IMR-90 (cell line): ENCODE results near the gene KIF6. TPM values are rescaled to one million over a fixed set of nuclear protein-coding genes. Genes with fewer than 3 reads are reported as not detected.

Source experiments
- ATAC-seq: fragments of 200-7000 bp; cut with Tn5 transposase; 2 replicates; pipeline ENCODE4 v1.9.1; 2020; ENCODE audit warnings: low read depth, mild to moderate bottlenecking, moderate library complexity
- BruUV-seq: library from RNA; stranded (reverse); fragments of 400-500 nt; replicated peaks from 2 replicates; lab custom pipeline; 2021; lab: Mats Ljungman, UMichigan
- CTCF ChIA-PET: fragments of 300-600 bp; formaldehyde crosslinking; extraction: SDS; loops from one replicate; lab custom pipeline; 2021; ENCODE audit warnings: antibody characterized with exemption; lab: Yijun Ruan, JAX
- POLR2A ChIA-PET: fragments of 300-600 bp; sonication (Branson Sonifier 250); formaldehyde crosslinking; loops from one replicate; lab custom pipeline; 2022; ENCODE audit warnings: antibody characterized with exemption; ENCODE audit not compliant: unreplicated experiment; lab: Charles Lee
- DNase-seq: peaks from one replicate; pipeline ENCODE4 v3.0.0; 2013
- H2AFZ ChIP-seq: replicated peaks from 2 replicates; pipeline ENCODE3; 2013; ENCODE audit warnings: low read length, mild to moderate bottlenecking; ENCODE audit not compliant: poor library complexity
- H2AK5ac ChIP-seq: 2 replicates; pipeline ENCODE4 v1.6.1; 2013; ENCODE audit warnings: low read depth, low read length, inconsistent platforms
- H2AK9ac ChIP-seq: replicated peaks from 2 replicates; pipeline ENCODE3; 2013; ENCODE audit warnings: mild to moderate bottlenecking, low read depth, low read length, moderate library complexity; ENCODE audit not compliant: poor library complexity
- H2BK120ac ChIP-seq: 2 replicates; pipeline ENCODE4 v1.6.1; 2013; ENCODE audit warnings: low read depth, low read length, inconsistent platforms
- H2BK15ac ChIP-seq: 3 replicates; pipeline ENCODE4 v1.6.1; 2013; ENCODE audit warnings: low read depth, low read length, inconsistent platforms
- H2BK20ac ChIP-seq: 2 replicates; pipeline ENCODE4 v1.6.1; 2013; ENCODE audit warnings: low read depth, mild to moderate bottlenecking, inconsistent platforms, low read length, moderate library complexity
- H2BK5ac ChIP-seq: 2 replicates; pipeline ENCODE4 v1.6.1; 2013; ENCODE audit warnings: mild to moderate bottlenecking, low read depth, low read length, inconsistent platforms; ENCODE audit not compliant: poor library complexity, severe bottlenecking
- H3K14ac ChIP-seq: replicated peaks from 2 replicates; pipeline ENCODE4 v1.6.1; 2013; ENCODE audit warnings: low read depth, low read length, inconsistent platforms
- H3K18ac ChIP-seq: 2 replicates; pipeline ENCODE4 v1.6.1; 2013; ENCODE audit warnings: low read depth, low read length, control low read depth
- H3K23ac ChIP-seq: 2 replicates; pipeline ENCODE4 v1.6.1; 2013; ENCODE audit warnings: low read depth, low read length, inconsistent platforms
- H3K27ac ChIP-seq: 2 replicates; pipeline ENCODE4 v1.5.1; 2013; ENCODE audit warnings: mild to moderate bottlenecking, control low read depth, low read length; ENCODE audit not compliant: insufficient read depth
- H3K27me3 ChIP-seq: 2 replicates; pipeline ENCODE4 v1.6.1; 2013; ENCODE audit warnings: low read length; ENCODE audit not compliant: control insufficient read depth, insufficient read depth
- H3K36me3 ChIP-seq: 2 replicates; pipeline ENCODE4 v1.6.1; 2013; ENCODE audit warnings: low read length, mixed read lengths; ENCODE audit not compliant: control insufficient read depth, insufficient read depth
- H3K4ac ChIP-seq: 2 replicates; pipeline ENCODE4 v1.6.1; 2013; ENCODE audit warnings: low read depth, low read length, inconsistent platforms
- H3K4me1 ChIP-seq: 2 replicates; pipeline ENCODE4 v1.6.1; 2013; ENCODE audit warnings: low read length, mixed read lengths; ENCODE audit not compliant: control insufficient read depth, insufficient read depth
- H3K4me2 ChIP-seq: 2 replicates; pipeline ENCODE4 v1.6.1; 2013; ENCODE audit warnings: low read depth, mild to moderate bottlenecking, control low read depth, low read length, moderate library complexity
- H3K4me3 ChIP-seq: 2 replicates; pipeline ENCODE4 v1.5.1; 2013; ENCODE audit warnings: low read depth, mild to moderate bottlenecking, control low read depth, low read length, moderate library complexity; ENCODE audit not compliant: insufficient read depth
- H3K56ac ChIP-seq: 2 replicates; pipeline ENCODE4 v1.6.1; 2013; ENCODE audit warnings: low read length, inconsistent platforms; ENCODE audit not compliant: insufficient read depth; ENCODE audit errors: extremely low read depth
- H3K79me1 ChIP-seq, 2 experiments: 2 replicates each; pipeline ENCODE4 v1.6.1; 2013; ENCODE audit warnings: low read length in 2 of 2, inconsistent platforms in 1 of 2, low read depth in 1 of 2
- H3K9ac ChIP-seq: 2 replicates; pipeline ENCODE4 v1.6.1; 2013; ENCODE audit warnings: low read depth, low read length, control low read depth
- H3K9me1 ChIP-seq: 2 replicates; pipeline ENCODE4 v1.6.1; 2013; ENCODE audit warnings: low read length, inconsistent platforms; ENCODE audit not compliant: insufficient read depth
- H3K9me3 ChIP-seq: 2 replicates; pipeline ENCODE4 v1.6.1; 2013; ENCODE audit warnings: low read length; ENCODE audit not compliant: control insufficient read depth, insufficient read depth
- H4K20me1 ChIP-seq: 2 replicates; pipeline ENCODE4 v1.6.1; 2013; ENCODE audit warnings: low read length, inconsistent platforms; ENCODE audit not compliant: insufficient read depth
- H4K5ac ChIP-seq: 2 replicates; pipeline ENCODE4 v1.6.1; 2013; ENCODE audit warnings: mild to moderate bottlenecking, low read depth, low read length, control low read depth
- H4K8ac ChIP-seq, 2 experiments: 2 replicates each; pipeline ENCODE4 v1.6.1; 2013; ENCODE audit warnings: low read depth in 2 of 2, low read length in 2 of 2, control low read depth in 1 of 2, inconsistent platforms in 1 of 2
- H4K91ac ChIP-seq: 2 replicates; pipeline ENCODE4 v1.6.1; 2013; ENCODE audit warnings: low read depth, low read length, inconsistent platforms; ENCODE audit not compliant: insufficient read depth
- BHLHE40 ChIP-seq: fragments of 150-350 bp; IDR thresholded peaks from 2 replicates; pipeline ENCODE4 v1.6.1; 2016; ENCODE audit warnings: mild to moderate bottlenecking, low read depth, low read length
- CTCF ChIP-seq: conservative IDR thresholded peaks from 2 replicates; pipeline ENCODE4 v1.5.1; 2012; ENCODE audit warnings: mild to moderate bottlenecking, low read depth, low read length, improper control_type of control experiment
- FOS ChIP-seq: fragments of 150-350 bp; IDR thresholded peaks from 2 replicates; pipeline ENCODE4 v1.6.1; 2016; ENCODE audit warnings: low read depth, low read length
- MAFK ChIP-seq: IDR thresholded peaks from 2 replicates; pipeline ENCODE4 v1.6.1; 2012; ENCODE audit warnings: low read depth, low read length, improper control_type of control experiment
- MXI1 ChIP-seq: IDR thresholded peaks from 2 replicates; pipeline ENCODE4 v1.6.1; 2012; ENCODE audit warnings: low read depth, mild to moderate bottlenecking, low read length, moderate library complexity, borderline replicate concordance
- NFE2L2 ChIP-seq: fragments of 150-350 bp; IDR thresholded peaks from 2 replicates; pipeline ENCODE4 v1.6.1; 2016; ENCODE audit warnings: low read depth, mild to moderate bottlenecking, low read length
- RCOR1 ChIP-seq: IDR thresholded peaks from 2 replicates; pipeline ENCODE4 v1.6.1; 2012; ENCODE audit warnings: mild to moderate bottlenecking, low read length, improper control_type of control experiment; ENCODE audit not compliant: insufficient replicate concordance
- SMC3 ChIP-seq: fragments of 150-350 bp; IDR thresholded peaks from 2 replicates; pipeline ENCODE4 v1.6.1; 2016; ENCODE audit warnings: low read depth, mild to moderate bottlenecking, antibody characterized with exemption, low read length, moderate library complexity
- USF2 ChIP-seq: fragments of 150-350 bp; IDR thresholded peaks from 2 replicates; pipeline ENCODE4 v1.6.1; 2017; ENCODE audit warnings: mild to moderate bottlenecking, antibody characterized with exemption, low read length, low read depth
- WGBS, 2 experiments: methylation state at CpG; one replicate each; pipeline versions ENCODE4 v1.1.5 to v1.1.7; 2013; ENCODE audit warnings: missing lambda C conversion rate in 2 of 2; ENCODE audit not compliant: insufficient read length in 1 of 2; ENCODE audit errors: extremely low coverage in 2 of 2; 5-methylcytosine and 5-hydroxymethylcytosine counted together
- dilution Hi-C: fragments of 300-500 bp; cut with HindIII; formaldehyde crosslinking; loops from one replicate; pipeline ENCODE4 v1.14.3; 2018; ENCODE audit warnings: low sequenced_read_pairs; ENCODE audit not compliant: unreplicated experiment
- in situ Hi-C: fragments of 300-500 bp; cut with MboI; formaldehyde crosslinking; loops from 3 replicates; pipeline ENCODE4 v1.14.3; 2019; ENCODE audit warnings: low sequenced_read_pairs, inconsistent platforms, mixed read lengths
- intact Hi-C: fragments of 100-400 bp; cut with micrococcal nuclease; formaldehyde crosslinking; loops from 2 replicates; pipeline ENCODE4 v1.10.0; 2022
- polyA plus RNA-seq, 3 experiments: library from polyadenylated mRNA; depleted of rRNA; stranded (reverse); fragments of >200 nt; gene quantifications; 2 replicates each; pipeline ENCODE4 v1.2.3, GENCODE V29; 2012; ENCODE audit warnings: low replicate concordance in 1 of 3
- total RNA-seq: library from RNA; depleted of rRNA; stranded (reverse); fragments of >200 nt; gene quantifications from 2 replicates; pipeline ENCODE4 v1.2.3, GENCODE V29; 2012

Gene KIF6
- total and polyA plus RNA-seq, 2 of the 4 experiments (the other 2 are of a cell fraction): under 0.01 to 0.10 TPM

- TF ChIP-seq CTCF (no peak), MXI1 (no peak), BHLHE40 (no peak), MAFK (no peak), SMC3 (no peak), FOS (no peak), RCOR1 (no peak), USF2 (no peak), NFE2L2 (no peak)
- Histone ChIP-seq H3K14ac (no peak overlapping the region), H3K23ac (no peak overlapping the region), H2BK15ac (no peak overlapping the region), H3K18ac (no peak overlapping the region), H2AFZ (no peak overlapping the region), H2BK5ac (no peak overlapping the region), H3K4ac (no peak overlapping the region), H3K79me1 (no peaks in the 10 kb centered on the region), H2BK120ac (no peak overlapping the region), H3K56ac (no peak overlapping the region), H2BK20ac (no peak overlapping the region), H3K4me2 (no peak overlapping the region), H2AK9ac (no peak overlapping the region), H3K9me1 (no peaks in the 10 kb centered on the region), H2AK5ac (no peak overlapping the region), H4K8ac (no peak overlapping the region), H3K4me3 (no peak overlapping the region), H4K5ac (no peak overlapping the region), H4K20me1 (no peaks in the 10 kb centered on the region), H4K91ac (no peak overlapping the region), H3K27me3 (no peaks in the 10 kb centered on the region), H3K27ac (no peak overlapping the region), H3K9me3 (no peaks in the 10 kb centered on the region), H3K36me3 (no peaks in the 10 kb centered on the region), H3K9ac (no peak overlapping the region), H3K4me1 (no peaks in the 10 kb centered on the region)
- ATAC-seq: no peak
- in situ Hi-C loops (no loop called here), dilution Hi-C loops (no loop called here), intact Hi-C loops (no loop called here)
- no peak for DNase-seq
- POLR2A ChIA-PET: no interaction called here
- WGBS, 2 experiments: no CpG with 5 or more reads among the region's 7 CpGs
- no TSS peak for BruUV-seq
- CTCF ChIA-PET: no interaction called here
Observed at GRCh38 chr6:39574991-39575390, 150.2 kb downstream of the KIF6 start.
